ENCODE measurements around the gene G6PC3. TPM values are rescaled to one million over a fixed set of nuclear protein-coding genes. Genes with fewer than 3 reads are reported as not detected.

Gene G6PC3
- total RNA-seq, 1 donor from 2014 or later, result 63.2 TPM

GRCh38 chr17:44122816-44123355 lies 52.4 kb downstream of the G6PC3 start:
- H3K27me3 Mint-ChIP-seq (ENCODE audit: low read depth), result no peaks in the 10 kb centered on the region
- no peaks in the 10 kb centered on the region for H3K36me3 Mint-ChIP-seq
- peaks cover 21% of the 10 kb centered on the region for H3K4me1 Mint-ChIP-seq
- no peaks in the 10 kb centered on the region for H3K9me3 Mint-ChIP-seq
- H3K27ac Mint-ChIP-seq, result peak overlapping the region; percentile 48
- DNase-seq (ENCODE audit: low spot score in 2 of 2, unreplicated experiment in 2 of 2), result no peak
- peak overlapping the region; percentile 94 for H3K4me3 Mint-ChIP-seq
- TF ChIP-seq, protein P1, sequence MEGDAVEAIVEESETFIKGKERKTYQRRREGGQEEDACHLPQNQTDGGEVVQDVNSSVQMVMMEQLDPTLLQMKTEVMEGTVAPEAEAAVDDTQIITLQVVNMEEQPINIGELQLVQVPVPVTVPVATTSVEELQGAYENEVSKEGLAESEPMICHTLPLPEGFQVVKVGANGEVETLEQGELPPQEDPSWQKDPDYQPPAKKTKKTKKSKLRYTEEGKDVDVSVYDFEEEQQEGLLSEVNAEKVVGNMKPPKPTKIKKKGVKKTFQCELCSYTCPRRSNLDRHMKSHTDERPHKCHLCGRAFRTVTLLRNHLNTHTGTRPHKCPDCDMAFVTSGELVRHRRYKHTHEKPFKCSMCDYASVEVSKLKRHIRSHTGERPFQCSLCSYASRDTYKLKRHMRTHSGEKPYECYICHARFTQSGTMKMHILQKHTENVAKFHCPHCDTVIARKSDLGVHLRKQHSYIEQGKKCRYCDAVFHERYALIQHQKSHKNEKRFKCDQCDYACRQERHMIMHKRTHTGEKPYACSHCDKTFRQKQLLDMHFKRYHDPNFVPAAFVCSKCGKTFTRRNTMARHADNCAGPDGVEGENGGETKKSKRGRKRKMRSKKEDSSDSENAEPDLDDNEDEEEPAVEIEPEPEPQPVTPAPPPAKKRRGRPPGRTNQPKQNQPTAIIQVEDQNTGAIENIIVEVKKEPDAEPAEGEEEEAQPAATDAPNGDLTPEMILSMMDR (IDR thresholded peaks at IDR 0.05; ENCODE audit: unreplicated experiment), result no peak

DNA sequence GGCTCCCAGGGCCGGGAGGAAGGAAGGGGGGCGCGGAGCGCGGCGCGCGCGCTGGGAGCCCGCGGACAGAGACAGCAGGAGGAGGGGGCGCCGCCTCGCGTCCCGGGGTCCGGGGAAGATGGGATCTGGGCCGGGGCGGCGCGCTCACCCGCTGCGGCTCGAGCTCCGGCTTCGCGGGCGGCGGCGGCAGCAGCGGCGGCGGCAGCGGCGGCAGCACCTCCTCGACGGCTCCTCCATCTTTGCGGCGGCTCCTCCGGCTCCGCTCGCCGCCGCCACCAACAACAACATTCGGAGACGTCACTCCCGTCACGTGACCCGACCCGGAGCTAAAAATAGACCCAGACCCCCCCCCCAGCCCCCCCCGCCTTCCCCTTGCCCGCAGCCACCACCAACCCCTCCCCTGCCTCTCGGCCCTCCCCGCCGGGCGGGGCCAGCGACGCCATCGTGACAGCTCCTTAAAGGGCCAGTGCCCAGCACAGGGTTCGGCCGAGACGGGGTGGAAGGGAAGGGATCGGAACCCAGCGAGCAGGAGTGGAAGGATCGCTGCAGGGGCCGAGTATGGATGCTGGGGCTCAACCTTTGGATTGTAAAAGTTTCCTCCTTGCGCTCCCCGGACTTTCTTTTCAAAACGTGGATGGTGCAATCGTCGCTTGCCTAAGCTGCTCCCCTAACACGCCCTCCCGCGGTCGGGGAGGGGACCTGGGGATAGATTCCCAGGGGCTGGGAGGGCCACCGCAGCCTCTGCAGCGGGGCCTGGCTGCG lies 53.0 kb downstream of the G6PC3 start, which contains the start of gene HDAC5:
Gene HDAC5 (minus strand): TSS at position 286 of the 762 bp plus-strand sequence. CDS start 6,126 bp downstream, outside the sequence.
- Mint-ChIP-seq H3K4me1 (peaks cover 21% of the 10 kb centered on the region), H3K4me3 (peak within 1 kb of the TSS; percentile 94), H3K36me3 (no peaks in the 10 kb centered on the region), H3K27ac (peak within 1 kb of the TSS; percentile 94), H3K9me3 (no peaks in the 10 kb centered on the region), H3K27me3 (ENCODE audit: low read depth) (no peaks in the 10 kb centered on the region)
- peak; percentile 90 to 92 for DNase-seq (ENCODE audit: low spot score in 2 of 2, unreplicated experiment in 2 of 2)
- TF ChIP-seq, protein P1 (IDR thresholded peaks at IDR 0.05; ENCODE audit: unreplicated experiment), result no peak

DNA sequence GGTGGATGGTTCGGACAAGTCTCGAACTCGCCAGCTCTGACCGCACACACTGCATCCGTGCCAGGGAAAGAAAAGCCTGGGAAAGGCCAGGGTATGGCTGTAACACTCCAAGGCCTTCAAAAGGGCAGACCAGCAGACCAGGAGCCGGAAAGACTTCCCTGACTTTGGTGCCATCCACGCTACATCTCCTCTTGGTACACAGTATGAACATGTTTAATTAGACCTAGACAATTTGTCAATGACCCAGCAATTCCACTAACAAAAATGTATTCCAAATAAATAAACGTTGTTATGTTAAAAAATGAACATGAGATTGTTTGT lies 53.5 kb downstream of the G6PC3 start:
- DNase-seq (ENCODE audit: low spot score in 2 of 2, unreplicated experiment in 2 of 2), result no peak
- no peaks in the 10 kb centered on the region for H3K36me3 Mint-ChIP-seq
- H3K4me3 Mint-ChIP-seq, result peak overlapping the region; percentile 94
- TF ChIP-seq, protein P1 (IDR thresholded peaks at IDR 0.05; ENCODE audit: unreplicated experiment), result no peak
- peaks cover 19% of the 10 kb centered on the region for H3K4me1 Mint-ChIP-seq
- H3K27ac Mint-ChIP-seq, result peak overlapping the region; percentile 94
- no peaks in the 10 kb centered on the region for H3K9me3 Mint-ChIP-seq
- H3K27me3 Mint-ChIP-seq (ENCODE audit: low read depth), result no peaks in the 10 kb centered on the region

Other genes starting within 250 kb of the G6PC3 start
- gene MPP3, start 237.6 kb upstream of the G6PC3 start, total RNA-seq, result 22.9 to 24.3 TPM (median 22.9 TPM) in 3 replicates
- 0.18 TPM in 1 of 3 replicates, not detected in the others for gene CD300LG, start 223.6 kb upstream of the G6PC3 start, total RNA-seq
- 11.6 to 14.1 TPM (median 13.0 TPM) in 3 replicates for gene MPP2, start 163.2 kb upstream of the G6PC3 start, total RNA-seq
- gene PPY, start 128.3 kb upstream of the G6PC3 start, total RNA-seq, result not detected in 3 replicates
- not detected in 3 replicates for gene PYY, start 116.8 kb upstream of the G6PC3 start, total RNA-seq
- 0.42 to 0.88 TPM (median 0.82 TPM) in 3 replicates for gene NAGS, start 66.1 kb upstream of the G6PC3 start, total RNA-seq
- 34.2 to 36.4 TPM (median 35.8 TPM) in 3 replicates for gene TMEM101, start 55.8 kb upstream of the G6PC3 start, total RNA-seq
- gene LSM12, start 4.1 kb upstream of the G6PC3 start, total RNA-seq, result 51.4 to 60.8 TPM (median 58.0 TPM) in 3 replicates
- 33.4 to 34.1 TPM (median 33.5 TPM) in 3 replicates for gene HDAC5, start 52.9 kb downstream of the G6PC3 start, total RNA-seq
- gene HROB, start 71.2 kb downstream of the G6PC3 start, total RNA-seq, result 6.0 to 6.4 TPM (median 6.2 TPM) in 3 replicates
- gene ASB16, start 100.0 kb downstream of the G6PC3 start, total RNA-seq, result 0.14 to 0.16 TPM in 2 of 3 replicates, not detected in the other
- 35.7 to 39.0 TPM (median 37.0 TPM) in 3 replicates for gene TMUB2, start 116.2 kb downstream of the G6PC3 start, total RNA-seq
- gene ATXN7L3, start 129.1 kb downstream of the G6PC3 start, total RNA-seq, result 132 to 143 TPM (median 137 TPM) in 3 replicates
- 113 to 120 TPM (median 119 TPM) in 3 replicates for gene UBTF, start 148.9 kb downstream of the G6PC3 start, total RNA-seq
- not detected in 3 replicates for gene SLC4A1, start 197.4 kb downstream of the G6PC3 start, total RNA-seq
- 0.34 to 0.60 TPM (median 0.53 TPM) in 3 replicates for gene RUNDC3A, start 237.9 kb downstream of the G6PC3 start, total RNA-seq

Measured in mesothelial cell of epicardium (in vitro differentiated cells).